ENCODE data around the gene PAK4. TPM values are rescaled to one million over a fixed set of nuclear protein-coding genes. Genes with fewer than 3 reads are reported as not detected.

PAK4 gene
- total and polyA plus RNA-seq, 2 of the 13 experiments (the other 11 are each of a cell fraction or from before 2014, with no cell fraction given) = 9.5 to 17.8 TPM

GRCh38 chr19:39145180-39145953 is 19.8 kb downstream of the PAK4 start (continued):
- TF ChIP-seq ZBTB49 (CRISPR knock-in tag; IDR thresholded peaks at IDR 0.05; ENCODE audit: borderline replicate concordance) (no peak), SNAPC4 (CRISPR knock-in tag; IDR thresholded peaks at IDR 0.05) (no peak), MTERF4 (CRISPR knock-in tag; IDR thresholded peaks at IDR 0.05) (no peak), ATF4 (CRISPR knock-in tag; IDR thresholded peaks at IDR 0.05) (no peak), BCL3 (CRISPR knock-in tag; IDR thresholded peaks at IDR 0.05) (no peak), MEIS1 (CRISPR knock-in tag; IDR thresholded peaks at IDR 0.05; ENCODE audit: borderline replicate concordance) (peak; percentile 30; the same call in 1 of the 2 replicates), AGO2 (optimal IDR thresholded peaks at IDR 0.05; ENCODE audit: low read depth, low read length) (peak; percentile 59), MXD4 (CRISPR knock-in tag; IDR thresholded peaks at IDR 0.05) (peak; percentile 61), ELF4 (CRISPR knock-in tag; IDR thresholded peaks at IDR 0.05; ENCODE audit: borderline replicate concordance) (no peak), ZNF20 (CRISPR knock-in tag; IDR thresholded peaks at IDR 0.05) (no peak), ZNF546 (CRISPR knock-in tag; conservative IDR thresholded peaks at IDR 0.05) (0 out of 2 replicates have a peak, but pooled peaks have one; percentile 7), RAD21 (CRISPR knock-in tag; IDR thresholded peaks at IDR 0.05) (no peak; the same call in 1 of the 2 replicates), IRX3 (CRISPR knock-in tag; IDR thresholded peaks at IDR 0.05; ENCODE audit: borderline replicate concordance, low read depth) (no peak), PBX3 (CRISPR knock-in tag; IDR thresholded peaks at IDR 0.05; ENCODE audit: borderline replicate concordance) (no peak), ZNF580 (CRISPR knock-in tag; IDR thresholded peaks at IDR 0.05; ENCODE audit: borderline replicate concordance, low read depth) (0 out of 2 replicates have a peak, but pooled peaks have one; percentile 56)

Measured in HepG2 (cell line).